Activated naive CD8-positive, alpha-beta T cell treated with anti-CD3 and anti-CD28 coated beads, Interleukin-2, amount 10 ng/mL, durations not matched to agents 7 days and 5 days (primary cell): ENCODE measurements around the gene KIF5B. TPM values are rescaled to one million over a fixed set of nuclear protein-coding genes. Genes with fewer than 3 reads are reported as not detected.
"Not testable (repeated sequence)": the region's sequence is repeated elsewhere in the genome, so short reads cannot be mapped to it uniquely, and the experiment has no call there.

Experiments used
- ATAC-seq: fragments of 150-1000 bp; cut with Tn5 transposase; one replicate; pipeline ENCODE4 v1.10.0; 2021; ENCODE audit warnings: low read depth, moderate library complexity
- POLR2A ChIA-PET: fragments of 350-600 bp; sonication (Branson Sonifier 250); formaldehyde crosslinking; loops from one replicate; lab custom pipeline; 2021; ENCODE audit warnings: antibody characterized with exemption; lab: Charles Lee
- DNase-seq: peaks from one replicate; pipeline ENCODE4 v3.0.0; 2021
- H3K27ac Mint-ChIP-seq: one replicate; pipeline ENCODE4 v1.8.0; 2022; ENCODE audit warnings: mild to moderate bottlenecking, mixed read lengths
- H3K27me3 Mint-ChIP-seq: one replicate; pipeline ENCODE4 v1.8.0; 2022; ENCODE audit warnings: mild to moderate bottlenecking, moderate library complexity, mixed read lengths
- H3K36me3 Mint-ChIP-seq: one replicate; pipeline ENCODE4 v1.8.0; 2021; ENCODE audit warnings: mild to moderate bottlenecking, mixed read lengths
- H3K4me1 Mint-ChIP-seq: one replicate; pipeline ENCODE4 v1.8.0; 2021; ENCODE audit warnings: mixed read lengths
- H3K4me3 Mint-ChIP-seq: one replicate; pipeline ENCODE4 v1.8.0; 2022; ENCODE audit warnings: mild to moderate bottlenecking, moderate library complexity, mixed read lengths
- H3K9me3 Mint-ChIP-seq: one replicate; pipeline ENCODE4 v1.8.0; 2021; ENCODE audit warnings: mixed read lengths
- total RNA-seq, 2 experiments: library from RNA; stranded (reverse); gene quantifications; one replicate each; pipeline ENCODE4 v1.2.3, GENCODE V29; 2021

Gene KIF5B
- total RNA-seq, 2 experiments from 2014 or later, result 58.2 to 59.4 TPM

DNA sequence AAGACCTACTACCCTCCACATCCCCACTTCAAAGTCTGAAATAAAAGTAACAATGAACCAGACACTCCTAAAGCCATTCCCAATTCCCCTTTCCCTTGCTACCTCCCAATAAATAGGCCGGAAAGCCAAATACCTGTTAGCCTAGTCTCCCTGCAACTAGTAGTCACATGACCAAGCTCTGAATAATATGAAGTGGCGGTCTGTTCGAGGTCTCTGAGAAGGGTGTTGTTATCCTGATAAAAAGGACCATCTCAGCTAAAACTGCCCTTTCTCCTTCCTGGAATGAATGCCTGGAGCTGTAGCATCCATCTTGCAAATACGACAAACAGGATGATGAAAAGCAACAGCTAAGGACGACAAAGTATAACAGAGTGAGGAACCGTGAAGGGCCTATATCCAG, 6.0 kb downstream of the KIF5B start:
- DNase-seq, result no peak
- POLR2A ChIA-PET, result no interaction called here
- H3K4me3 Mint-ChIP-seq, result no peak overlapping the region
- no peaks in the 10 kb centered on the region for H3K27me3 Mint-ChIP-seq
- peaks cover 42% of the 10 kb centered on the region for H3K36me3 Mint-ChIP-seq
- ATAC-seq, result no peak
- no peaks in the 10 kb centered on the region for H3K9me3 Mint-ChIP-seq
- peak overlapping the region; percentile 13 for H3K27ac Mint-ChIP-seq
- H3K4me1 Mint-ChIP-seq, result peaks cover 63% of the 10 kb centered on the region

DNA sequence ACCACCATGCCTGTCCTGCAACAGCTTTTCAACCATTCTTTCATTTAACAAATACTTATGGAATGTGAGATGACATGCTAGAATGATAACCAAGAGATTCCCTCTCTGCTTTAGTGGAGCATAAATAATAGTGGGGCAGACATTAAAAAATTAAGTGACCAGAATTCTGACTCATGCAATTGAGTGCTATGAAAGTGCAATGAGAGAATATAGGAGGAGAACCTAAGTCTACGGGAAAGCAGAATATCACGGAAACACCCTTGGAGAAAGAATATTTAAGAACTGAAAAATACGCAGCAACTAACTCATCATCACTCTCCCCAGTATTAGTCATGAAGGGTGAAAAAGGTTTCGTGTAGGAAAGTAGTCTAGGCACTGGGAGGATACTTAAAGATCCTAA, 7.1 kb downstream of the KIF5B start:
- Mint-ChIP-seq H3K4me1 (peaks cover 66% of the 10 kb centered on the region), H3K27me3 (no peaks in the 10 kb centered on the region), H3K36me3 (peaks cover 47% of the 10 kb centered on the region), H3K27ac (no peak overlapping the region), H3K4me3 (no peak overlapping the region), H3K9me3 (no peaks in the 10 kb centered on the region)
- DNase-seq (no peak), ATAC-seq (no peak)
- POLR2A ChIA-PET, result no interaction called here

DNA sequence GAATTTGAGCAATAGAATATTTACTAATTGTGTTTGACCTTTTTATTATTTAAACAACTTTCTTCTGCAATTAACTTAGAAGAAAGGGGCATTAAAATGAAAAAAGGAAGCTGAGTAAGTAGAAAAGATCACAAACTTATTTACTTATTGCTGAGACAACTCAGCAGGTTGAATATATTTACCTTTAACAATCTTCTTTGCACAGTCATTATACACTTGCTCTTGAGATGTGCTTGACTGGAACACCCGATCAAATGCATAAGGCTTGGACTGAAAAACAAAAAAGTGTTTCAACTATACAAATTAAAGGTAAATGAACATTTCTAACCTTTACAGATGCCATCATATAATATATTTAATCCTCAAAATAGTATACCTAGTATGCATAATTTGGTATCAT, 7.9 kb downstream of the KIF5B start:
- H3K4me3 Mint-ChIP-seq, result no peak overlapping the region

DNA sequence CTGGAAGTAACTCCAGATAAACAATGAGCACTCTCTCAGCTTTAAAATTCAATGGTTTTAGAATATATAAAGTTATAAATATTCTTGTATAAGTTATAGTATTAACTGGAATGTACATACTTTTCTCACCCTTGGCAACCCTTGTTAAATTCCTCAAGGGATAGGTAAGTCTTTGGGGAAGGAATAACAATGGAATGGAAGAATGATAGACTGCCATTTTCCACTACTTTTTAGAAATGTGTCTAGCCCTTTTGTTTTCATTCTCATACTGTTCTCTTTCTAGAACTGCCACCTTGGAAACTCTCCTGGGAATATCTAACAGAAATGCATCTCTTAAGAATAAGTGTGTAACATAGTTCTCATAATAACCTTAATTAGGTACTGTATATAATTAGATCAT, 8.3 kb downstream of the KIF5B start:
- ATAC-seq (no peak), DNase-seq (no peak)
- H3K9me3 Mint-ChIP-seq, result no peaks in the 10 kb centered on the region
- POLR2A ChIA-PET, result no interaction called here
- H3K27me3 Mint-ChIP-seq, result no peaks in the 10 kb centered on the region
- H3K27ac Mint-ChIP-seq, result no peak overlapping the region
- H3K4me3 Mint-ChIP-seq, result no peak overlapping the region
- peaks cover 71% of the 10 kb centered on the region for H3K4me1 Mint-ChIP-seq
- H3K36me3 Mint-ChIP-seq, result peaks cover 52% of the 10 kb centered on the region

More for the DNA sequence above, 7.9 kb downstream of the KIF5B start:
- no peaks in the 10 kb centered on the region for H3K9me3 Mint-ChIP-seq
- H3K36me3 Mint-ChIP-seq, result peaks cover 50% of the 10 kb centered on the region
- no peaks in the 10 kb centered on the region for H3K27me3 Mint-ChIP-seq
- peaks cover 72% of the 10 kb centered on the region for H3K4me1 Mint-ChIP-seq
- no peak overlapping the region for H3K27ac Mint-ChIP-seq
- ATAC-seq (no peak), DNase-seq (no peak)
- POLR2A ChIA-PET, result no interaction called here

DNA sequence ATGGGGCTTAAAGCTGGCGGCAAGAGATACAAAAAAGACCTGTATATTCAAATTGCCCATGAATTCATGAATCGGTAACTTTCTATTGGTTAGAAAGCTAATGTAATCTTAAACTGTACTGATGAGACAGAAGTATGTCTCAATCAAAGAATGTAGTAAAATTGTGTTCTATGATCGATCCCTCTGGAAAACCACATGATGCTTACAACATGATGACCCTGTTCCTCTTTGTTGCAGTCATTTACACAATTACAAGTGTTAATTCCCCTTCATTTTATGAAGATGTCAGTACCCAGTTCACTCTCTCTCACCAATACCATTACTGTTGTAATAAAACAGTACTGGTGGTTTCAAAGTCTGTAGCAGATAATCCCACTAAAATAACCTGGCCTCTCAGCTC, 10.1 kb downstream of the KIF5B start:
- Mint-ChIP-seq H3K27ac (no peak overlapping the region), H3K36me3 (peaks cover 57% of the 10 kb centered on the region), H3K4me1 (peaks cover 69% of the 10 kb centered on the region), H3K4me3 (no peak overlapping the region), H3K27me3 (no peaks in the 10 kb centered on the region), H3K9me3 (no peaks in the 10 kb centered on the region)
- ATAC-seq (no peak), DNase-seq (no peak)
- POLR2A ChIA-PET, result no interaction called here

DNA sequence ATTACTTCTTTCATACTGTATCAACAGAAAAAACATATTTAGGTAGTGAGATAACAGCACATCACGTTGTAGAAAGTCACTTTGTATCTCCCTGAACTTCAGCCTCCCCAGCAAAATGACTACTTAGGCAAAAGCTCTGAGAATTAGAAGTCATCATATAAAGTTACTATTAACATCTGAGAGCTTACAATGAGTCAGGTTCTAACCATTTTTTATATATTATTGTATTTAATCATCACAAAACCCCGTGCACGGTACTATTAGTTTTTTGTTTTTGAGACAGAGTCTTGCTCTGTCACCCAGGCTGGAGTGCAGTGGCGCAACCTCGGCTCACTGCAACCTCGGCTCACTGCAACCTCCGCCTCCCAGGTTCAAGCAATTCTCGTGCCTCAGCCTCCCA, 13.5 kb downstream of the KIF5B start:
- H3K9me3 Mint-ChIP-seq, H3K4me3 Mint-ChIP-seq, DNase-seq, POLR2A ChIA-PET, H3K27ac Mint-ChIP-seq, ATAC-seq, H3K27me3 Mint-ChIP-seq: not testable (repeated sequence)
- Mint-ChIP-seq H3K36me3 (peaks cover 52% of the 10 kb centered on the region), H3K4me1 (peaks cover 50% of the 10 kb centered on the region)

DNA sequence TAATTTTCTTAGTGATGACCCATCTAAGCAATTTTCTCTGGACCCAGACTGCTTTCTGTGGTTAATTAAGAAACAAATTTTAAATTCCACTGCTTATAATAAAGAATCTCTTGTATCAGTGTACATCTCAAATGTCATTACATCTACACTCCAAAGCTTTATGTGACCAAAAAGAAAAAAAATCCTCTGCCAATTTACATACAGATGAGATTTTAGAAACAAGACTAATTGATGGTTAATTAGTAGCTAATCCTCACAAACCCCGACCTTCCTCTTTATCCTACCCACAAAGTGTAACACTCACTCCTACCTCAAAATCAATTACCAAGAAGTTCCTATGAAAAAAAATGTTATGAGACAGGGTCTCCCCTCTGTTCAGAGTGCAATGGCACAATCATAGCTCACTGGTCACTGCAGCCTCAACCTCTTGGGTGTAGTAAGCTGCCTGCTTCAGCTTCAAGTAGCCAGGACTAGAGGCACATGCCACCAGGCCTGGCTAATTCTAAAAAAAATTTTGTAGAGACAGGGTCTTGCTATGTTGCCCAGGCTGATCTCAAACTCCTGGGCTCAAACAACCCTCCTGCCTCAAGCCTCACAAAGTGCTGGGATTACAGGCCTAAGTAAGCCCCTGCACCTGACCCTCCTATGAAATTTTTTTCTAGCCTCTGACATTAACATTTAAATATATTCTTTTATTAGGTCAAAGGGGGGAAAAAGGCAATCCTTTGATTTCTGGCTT, 14.8 kb downstream of the KIF5B start:
- POLR2A ChIA-PET, result interaction anchor here (0.5 kb wide), 1 partner anchor 316 kb away, joined by 4 read pairs; no protein-coding TSS in a partner anchor
- no peak for ATAC-seq
- peak overlapping the region; percentile 6 for H3K4me3 Mint-ChIP-seq

DNA sequence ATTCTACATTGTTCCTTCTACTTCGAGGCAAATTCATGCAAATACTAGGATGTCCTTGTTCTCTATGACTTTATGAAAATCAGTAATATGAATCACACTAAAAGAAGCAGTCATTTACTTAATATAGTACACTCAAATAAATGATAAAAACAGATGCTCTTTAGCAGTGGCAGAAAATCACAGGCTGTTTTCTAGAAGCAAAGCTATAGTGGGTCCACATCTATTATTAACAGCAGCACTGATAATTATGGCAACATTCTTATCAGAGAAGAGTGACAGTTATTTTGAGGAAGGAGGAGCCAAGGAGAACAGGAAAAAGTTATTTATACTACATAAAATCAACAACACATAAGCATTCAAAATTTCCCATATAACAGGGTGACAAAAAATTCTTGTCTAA, 16.5 kb downstream of the KIF5B start:
- ATAC-seq, result no peak
- no peak for DNase-seq
- H3K36me3 Mint-ChIP-seq, result peaks cover 36% of the 10 kb centered on the region
- peaks cover 29% of the 10 kb centered on the region for H3K4me1 Mint-ChIP-seq
- H3K4me3 Mint-ChIP-seq, result no peak overlapping the region
- POLR2A ChIA-PET, result no interaction called here
- H3K9me3 Mint-ChIP-seq, result no peaks in the 10 kb centered on the region
- H3K27me3 Mint-ChIP-seq, result no peaks in the 10 kb centered on the region
- no peak overlapping the region for H3K27ac Mint-ChIP-seq

More for the DNA sequence above, 14.8 kb downstream of the KIF5B start:
- peak overlapping the region; percentile 60 for H3K27ac Mint-ChIP-seq
- no peaks in the 10 kb centered on the region for H3K9me3 Mint-ChIP-seq
- H3K27me3 Mint-ChIP-seq, result no peaks in the 10 kb centered on the region
- H3K4me1 Mint-ChIP-seq, result peaks cover 40% of the 10 kb centered on the region
- no peak for DNase-seq
- H3K36me3 Mint-ChIP-seq, result peaks cover 45% of the 10 kb centered on the region

DNA sequence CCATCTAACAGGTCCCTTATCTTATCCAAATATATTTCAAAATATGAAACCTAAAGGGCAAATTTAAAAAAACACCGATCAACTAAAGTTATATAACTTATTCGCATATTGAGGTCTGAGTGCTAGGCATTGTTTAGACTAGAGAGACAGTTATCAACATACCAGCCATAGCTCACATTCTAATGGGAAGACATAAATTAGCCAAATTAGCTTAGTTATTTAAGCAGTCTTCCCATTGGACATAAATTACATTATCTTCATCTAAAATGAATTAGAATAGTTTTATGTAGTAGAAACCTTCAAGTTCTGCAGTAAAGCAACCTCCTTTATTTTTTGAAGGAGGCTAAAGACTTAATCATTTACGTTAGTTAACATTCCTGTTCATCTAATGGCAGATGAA, 17.4 kb downstream of the KIF5B start:
- ATAC-seq (no peak), DNase-seq (no peak)
- peaks cover 20% of the 10 kb centered on the region for H3K4me1 Mint-ChIP-seq
- H3K27ac Mint-ChIP-seq, result no peak overlapping the region
- no peak overlapping the region for H3K4me3 Mint-ChIP-seq
- POLR2A ChIA-PET, result no interaction called here
- no peaks in the 10 kb centered on the region for H3K9me3 Mint-ChIP-seq
- H3K36me3 Mint-ChIP-seq, result peaks cover 32% of the 10 kb centered on the region
- H3K27me3 Mint-ChIP-seq, result no peaks in the 10 kb centered on the region

DNA sequence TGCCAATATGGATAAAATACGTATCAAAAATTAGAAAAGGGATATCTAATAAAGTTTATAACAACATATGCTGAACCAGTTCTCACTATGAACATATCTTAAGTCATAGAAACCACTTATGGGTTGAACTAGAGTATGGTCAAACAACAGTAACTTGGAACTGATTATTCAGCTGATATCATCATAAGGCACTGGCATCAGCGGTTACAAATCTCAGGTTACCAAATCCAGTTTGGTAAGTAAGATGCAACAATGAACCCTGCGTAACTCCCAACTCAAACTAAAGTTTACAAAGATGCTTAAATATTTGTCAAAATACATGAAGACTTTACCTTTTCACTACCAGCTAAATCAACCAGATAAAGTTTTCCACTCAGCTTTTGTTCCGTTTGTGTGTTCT, 19.3 kb downstream of the KIF5B start:
- H3K4me1 Mint-ChIP-seq, result peaks cover 12% of the 10 kb centered on the region
- H3K27ac Mint-ChIP-seq, result no peak overlapping the region
- H3K9me3 Mint-ChIP-seq, result no peaks in the 10 kb centered on the region
- DNase-seq (no peak), ATAC-seq (no peak)
- no peak overlapping the region for H3K4me3 Mint-ChIP-seq
- peaks cover 38% of the 10 kb centered on the region for H3K36me3 Mint-ChIP-seq
- POLR2A ChIA-PET, result no interaction called here
- H3K27me3 Mint-ChIP-seq, result no peaks in the 10 kb centered on the region

DNA sequence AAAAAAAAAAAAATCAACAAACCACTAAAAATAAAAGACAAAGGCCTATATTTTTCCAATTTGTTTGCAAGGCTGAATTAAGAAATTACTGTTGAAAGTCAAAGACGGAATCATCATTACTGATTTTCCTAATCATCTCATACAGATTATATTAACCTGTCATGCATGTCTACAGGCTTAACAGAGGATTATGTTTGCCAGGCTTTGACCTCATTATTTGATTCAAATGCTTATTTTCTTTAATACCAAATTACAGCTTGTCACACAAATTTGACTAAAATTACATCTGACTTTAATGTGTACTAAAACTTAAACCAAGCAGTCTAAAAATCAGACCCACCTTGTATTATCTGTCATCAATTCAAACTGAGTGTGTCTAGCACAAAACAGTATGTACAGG, 21.2 kb downstream of the KIF5B start:
- no peak overlapping the region for H3K27ac Mint-ChIP-seq
- no peak for ATAC-seq
- no peak for DNase-seq
- no peak overlapping the region for H3K4me3 Mint-ChIP-seq
- H3K27me3 Mint-ChIP-seq, result no peaks in the 10 kb centered on the region
- peaks cover 8% of the 10 kb centered on the region for H3K4me1 Mint-ChIP-seq
- H3K36me3 Mint-ChIP-seq, result peaks cover 45% of the 10 kb centered on the region
- POLR2A ChIA-PET, result no interaction called here
- H3K9me3 Mint-ChIP-seq, result no peaks in the 10 kb centered on the region

DNA sequence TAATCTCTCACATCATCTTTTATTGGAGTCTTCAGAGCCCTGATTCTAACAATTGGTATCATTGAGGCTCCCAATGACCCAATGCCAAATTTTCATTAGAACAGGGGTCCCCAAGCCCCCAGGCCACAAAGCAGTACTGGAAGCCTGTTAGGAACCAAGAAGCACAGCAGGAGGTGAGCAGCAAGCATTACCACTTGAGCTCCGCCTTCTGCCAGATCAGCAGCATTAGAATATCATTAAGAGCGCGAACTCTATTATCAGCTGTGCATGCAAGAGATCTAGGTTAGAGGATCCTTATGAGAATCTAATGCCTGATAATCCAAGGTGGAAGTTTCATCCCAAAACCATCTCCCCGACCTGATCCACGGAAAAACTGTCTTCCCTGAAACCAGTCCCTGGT, 23.1 kb downstream of the KIF5B start:
- POLR2A ChIA-PET, result no interaction called here
- no peak overlapping the region for H3K4me3 Mint-ChIP-seq
- DNase-seq (no peak), ATAC-seq (no peak)
- H3K4me1 Mint-ChIP-seq, result peaks cover 8% of the 10 kb centered on the region
- H3K9me3 Mint-ChIP-seq, result no peaks in the 10 kb centered on the region
- H3K36me3 Mint-ChIP-seq, result peaks cover 54% of the 10 kb centered on the region
- H3K27ac Mint-ChIP-seq, result no peak overlapping the region
- no peaks in the 10 kb centered on the region for H3K27me3 Mint-ChIP-seq

DNA sequence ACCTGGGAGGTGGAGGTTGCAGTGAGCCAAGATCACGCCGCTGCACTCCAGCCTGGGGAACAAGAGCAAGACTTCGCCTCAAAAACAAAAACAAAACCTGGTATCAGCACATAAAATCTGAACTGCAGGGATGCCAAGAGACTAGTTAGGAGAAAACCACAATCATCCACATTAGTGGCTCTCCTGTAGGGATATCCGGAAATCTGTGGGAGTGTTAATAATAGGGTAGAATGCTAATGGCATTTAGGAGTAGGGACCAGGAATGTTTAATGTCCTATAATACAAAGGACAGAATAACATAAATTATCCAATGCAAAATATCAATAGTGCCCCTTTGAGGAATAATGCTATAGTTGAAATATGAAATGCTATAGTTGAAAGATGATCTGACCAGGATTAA, 24.3 kb downstream of the KIF5B start:
- no peaks in the 10 kb centered on the region for H3K9me3 Mint-ChIP-seq

DNA sequence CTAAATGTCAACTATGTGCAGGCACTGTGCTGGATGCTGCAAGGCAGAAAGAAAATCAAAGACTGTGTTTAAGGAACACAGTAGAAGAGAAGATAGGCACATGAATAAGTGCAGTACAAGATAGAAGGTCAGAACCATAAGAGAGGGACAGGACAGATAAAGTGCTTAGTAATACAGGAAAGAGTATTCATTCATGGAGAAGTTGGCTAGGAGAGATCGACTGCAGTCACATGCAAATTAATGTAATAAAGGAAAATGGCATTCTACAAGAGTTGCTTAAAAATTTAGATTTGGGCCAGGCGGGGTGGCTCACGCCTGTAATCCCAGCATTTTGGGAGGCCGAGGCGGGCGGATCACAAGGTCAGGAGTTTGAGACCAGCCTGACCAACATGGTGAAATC, 24.8 kb downstream of the KIF5B start:
- no peaks in the 10 kb centered on the region for H3K27me3 Mint-ChIP-seq
- POLR2A ChIA-PET, result no interaction called here
- peaks cover 60% of the 10 kb centered on the region for H3K36me3 Mint-ChIP-seq
- H3K4me3 Mint-ChIP-seq, result no peak overlapping the region
- peaks cover 9% of the 10 kb centered on the region for H3K4me1 Mint-ChIP-seq
- DNase-seq, result no peak
- H3K27ac Mint-ChIP-seq, result peak overlapping the region; percentile 30
- no peaks in the 10 kb centered on the region for H3K9me3 Mint-ChIP-seq
- no peak for ATAC-seq

More for the DNA sequence above, 24.3 kb downstream of the KIF5B start:
- Mint-ChIP-seq H3K4me3 (no peak overlapping the region), H3K27ac (no peak overlapping the region), H3K4me1 (peaks cover 9% of the 10 kb centered on the region), H3K27me3 (no peaks in the 10 kb centered on the region), H3K36me3 (peaks cover 58% of the 10 kb centered on the region)
- POLR2A ChIA-PET, result no interaction called here
- ATAC-seq (no peak), DNase-seq (no peak)
